ENCODE results near the gene ARR3.
"Not testable (repeated sequence)": the region's sequence is repeated elsewhere in the genome, so short reads cannot be mapped to it uniquely, and the experiment has no call there.

ARR3 gene

DNA sequence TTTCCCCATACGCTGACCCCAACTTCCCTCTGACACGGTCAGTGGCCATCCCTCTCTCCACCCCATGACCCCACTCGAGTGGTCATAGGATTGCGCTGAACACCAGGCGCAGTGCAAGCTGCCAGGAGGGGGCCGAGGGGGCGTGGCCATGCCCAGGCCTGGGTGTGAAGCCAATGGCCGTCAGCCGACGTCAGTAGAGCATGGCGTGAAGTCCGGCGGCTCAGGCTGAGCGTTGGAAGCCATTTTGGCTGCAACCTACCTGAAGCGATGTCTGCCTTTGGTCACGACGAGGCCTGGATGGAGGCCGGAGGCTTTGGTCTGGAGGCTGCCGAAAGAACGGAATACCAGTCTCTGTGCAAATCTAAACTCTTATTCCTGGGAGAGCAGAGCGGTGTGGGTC, 13.8 kb downstream of the ARR3 start, which contains the start of gene RAB41:
Gene RAB41, plus strand, starts transcription at position 222 of the 400 bp plus-strand sequence. Its CDS starts 46 bp downstream, at position 268.
- DNase-seq, result no peak

DNA sequence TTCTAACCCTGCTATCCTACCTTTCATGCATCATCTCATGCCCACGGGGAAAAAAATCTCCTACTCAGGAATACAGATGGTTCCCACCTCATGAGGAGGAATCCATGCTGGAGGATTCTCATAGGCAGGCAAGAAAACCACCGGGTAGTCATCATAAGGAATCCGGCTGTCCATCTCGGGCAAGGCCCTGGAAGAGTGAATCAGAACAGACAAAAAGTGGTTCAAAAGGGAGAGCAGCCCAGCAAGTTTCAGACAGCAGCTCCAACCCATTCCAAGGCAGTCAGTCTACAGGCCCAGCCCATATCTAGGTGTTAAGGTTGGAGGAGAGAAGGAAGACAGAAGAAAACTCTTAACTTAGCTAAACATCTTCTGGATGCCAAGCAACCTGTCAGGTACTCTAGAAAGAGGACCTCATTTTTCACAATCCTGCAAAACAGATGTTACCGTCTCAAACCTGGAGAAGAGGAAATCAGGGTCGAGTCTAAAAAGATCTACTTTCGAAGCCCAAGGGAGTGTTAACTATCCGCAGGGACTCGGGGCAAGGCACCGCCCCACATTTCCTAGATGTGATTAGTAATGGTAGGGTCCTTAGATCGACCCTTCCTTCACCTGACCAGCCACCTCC, 21.1 kb downstream of the ARR3 start:
- no peak for DNase-seq

DNA sequence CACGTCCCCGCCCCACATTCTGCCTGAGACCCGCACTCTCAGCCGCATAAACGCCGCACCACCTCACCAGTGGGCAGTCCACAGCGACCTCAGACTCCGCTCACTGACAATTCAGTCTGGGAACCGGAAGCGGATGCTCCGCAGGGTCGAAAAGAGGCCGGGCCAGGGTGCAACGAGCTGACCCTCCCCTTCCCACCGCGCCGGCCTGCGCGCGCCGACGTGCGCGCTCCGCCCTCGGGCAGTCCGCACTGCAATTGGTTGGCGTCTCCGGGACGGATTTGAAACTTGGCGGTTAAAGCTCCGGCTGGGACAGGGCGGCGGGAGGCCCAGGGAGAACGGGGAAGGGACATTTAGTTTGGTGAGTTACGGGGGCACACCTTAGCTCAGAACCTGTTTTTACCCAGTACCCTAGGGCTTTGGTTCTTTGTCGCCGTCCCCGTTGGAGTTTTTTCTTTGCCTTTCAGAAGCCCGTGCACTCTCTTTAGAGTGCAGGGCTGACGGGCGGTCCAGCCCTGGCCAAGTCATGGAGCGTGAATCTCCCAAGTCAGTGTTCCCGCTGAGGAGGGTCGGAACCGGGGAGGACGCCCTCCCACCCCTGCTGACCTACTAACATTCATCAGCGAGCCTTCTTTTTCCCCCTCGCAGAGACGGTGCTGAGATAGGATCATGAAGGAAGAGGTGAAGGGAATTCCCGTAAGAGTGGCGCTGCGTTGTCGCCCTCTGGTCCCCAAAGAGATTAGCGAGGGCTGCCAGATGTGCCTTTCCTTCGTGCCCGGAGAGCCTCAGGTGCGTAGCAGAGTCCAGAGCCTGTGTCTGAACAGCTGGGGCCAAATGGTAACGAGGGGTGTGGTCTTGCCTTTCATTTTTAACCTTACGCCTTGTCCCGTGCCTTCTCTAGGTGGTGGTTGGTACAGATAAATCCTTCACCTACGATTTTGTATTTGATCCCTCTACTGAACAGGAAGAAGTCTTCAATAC, 21.9 kb downstream of the ARR3 start, which contains the start of the genes KIF4A and PDZD11:
Gene KIF4A, plus strand, starts transcription at position 312 of the 978 bp plus-strand sequence. Its CDS starts 355 bp downstream, at position 667.
Gene PDZD11, minus strand, starts transcription at position 135 of the 978 bp plus-strand sequence. CDS start 586 bp downstream, outside the sequence.
- peak; percentile 70 to 87 for DNase-seq

- DNase-seq, result no peak
Measured at GRCh38 chrX:70292788-70293187, 24.7 kb downstream of the ARR3 start.

- DNase-seq, result no peak
Measured at GRCh38 chrX:70293621-70294020, 25.5 kb downstream of the ARR3 start.

DNA sequence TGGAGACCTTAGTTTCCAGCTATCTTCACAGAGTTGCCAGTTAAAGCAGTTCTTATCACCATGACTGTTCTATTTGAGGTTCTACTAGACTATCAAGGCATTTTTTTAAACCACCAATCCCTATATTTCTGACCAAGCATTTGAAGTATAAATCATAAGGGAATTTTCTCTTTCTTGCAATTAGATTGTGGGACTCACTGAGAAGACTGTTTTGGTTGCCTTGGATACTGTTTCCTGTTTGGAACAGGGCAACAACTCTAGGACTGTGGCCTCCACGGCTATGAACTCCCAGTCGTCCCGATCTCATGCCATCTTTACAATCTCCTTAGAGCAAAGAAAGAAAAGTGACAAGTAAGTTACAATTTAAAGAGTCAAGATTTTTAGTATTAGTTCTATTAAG, 33.6 kb downstream of the ARR3 start:
- no peak for DNase-seq

- no peak for DNase-seq
Measured at GRCh38 chrX:70313503-70313902, 45.4 kb downstream of the ARR3 start.

GRCh38 chrX:70322784-70323183, 54.6 kb downstream of the ARR3 start:
- DNase-seq, result no peak

DNA sequence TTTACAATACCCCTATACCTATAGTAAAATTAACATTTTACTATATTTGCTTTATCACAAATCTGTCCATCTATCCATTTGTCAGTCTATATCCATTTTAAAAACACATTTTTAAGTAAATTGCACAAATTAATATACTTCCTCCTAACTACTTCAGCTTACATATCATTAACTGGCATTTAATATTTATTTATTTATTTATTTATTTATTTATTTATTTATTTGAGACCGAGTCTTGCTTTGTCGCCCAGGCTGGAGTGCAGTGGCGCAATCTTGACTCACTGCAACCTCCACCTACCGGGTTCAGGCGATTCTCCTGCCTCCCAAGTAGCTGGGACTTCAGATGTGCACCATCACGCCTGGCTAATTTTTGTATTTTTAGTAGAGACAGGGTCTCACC, 55.5 kb downstream of the ARR3 start:
- not testable (repeated sequence) for DNase-seq

- no peak for DNase-seq
Measured at GRCh38 chrX:70324326-70324725, 56.2 kb downstream of the ARR3 start.

- no peak for DNase-seq
Measured at GRCh38 chrX:70331161-70331560, 63.0 kb downstream of the ARR3 start.
